Natural killer cell treated with Interleukin-12 subunit alpha and Interleukin-12 subunit beta and Interleukin-15 and Interleukin-18, amount 100 ng/mL, for 72 hours (primary cell): ENCODE measurements around the gene PRAF2. TPM values are rescaled to one million over a fixed set of nuclear protein-coding genes. Genes with fewer than 3 reads are reported as not detected.
A peak's percentile ranks its signal among the peaks of the same experiment; 100 is the strongest.

Experiments
- ATAC-seq, 2 donors: fragments of 150-1000 bp; cut with Tn5 transposase in 1 of 2; sonication (Bioruptor Pico), chemical (Tn5 transposase) in 1 of 2; 2 replicates each; pipeline ENCODE4 v1.10.0; 2021
- DNase-seq: peaks from one replicate; pipeline ENCODE4 v3.0.0; 2022; ENCODE audit warnings: low spot score
- H3K27ac Mint-ChIP-seq, 2 donors: 1 replicate in 1 of 2; 2 replicates in 1 of 2; pipeline ENCODE4 v1.8.0; 2022; ENCODE audit warnings: mixed read lengths in 2 of 2, mild to moderate bottlenecking in 1 of 2, moderate library complexity in 1 of 2
- H3K27me3 Mint-ChIP-seq, 2 donors: 1 replicate in 1 of 2; 2 replicates in 1 of 2; pipeline ENCODE4 v1.8.0; 2022; ENCODE audit warnings: mixed read lengths in 2 of 2
- H3K36me3 Mint-ChIP-seq: one replicate; pipeline ENCODE4 v1.8.0; 2022; ENCODE audit warnings: mixed read lengths
- H3K4me1 Mint-ChIP-seq, 2 donors: 1 replicate in 1 of 2; 2 replicates in 1 of 2; pipeline ENCODE4 v1.8.0; 2022; ENCODE audit warnings: low read depth in 2 of 2, mixed read lengths in 2 of 2, mild to moderate bottlenecking in 1 of 2
- H3K4me3 Mint-ChIP-seq: one replicate; pipeline ENCODE4 v1.8.0; 2022; ENCODE audit warnings: mixed read lengths
- H3K9me3 Mint-ChIP-seq: 2 replicates; pipeline ENCODE4 v1.8.0; 2022; ENCODE audit warnings: mixed read lengths
- total RNA-seq, 2 donors: library from RNA; stranded (reverse); gene quantifications; one replicate each; pipeline ENCODE4 v1.2.3, GENCODE V29; 2022

The PRAF2 gene
- total RNA-seq, 2 donors from 2014 or later = 16.4 to 19.5 TPM

DNA sequence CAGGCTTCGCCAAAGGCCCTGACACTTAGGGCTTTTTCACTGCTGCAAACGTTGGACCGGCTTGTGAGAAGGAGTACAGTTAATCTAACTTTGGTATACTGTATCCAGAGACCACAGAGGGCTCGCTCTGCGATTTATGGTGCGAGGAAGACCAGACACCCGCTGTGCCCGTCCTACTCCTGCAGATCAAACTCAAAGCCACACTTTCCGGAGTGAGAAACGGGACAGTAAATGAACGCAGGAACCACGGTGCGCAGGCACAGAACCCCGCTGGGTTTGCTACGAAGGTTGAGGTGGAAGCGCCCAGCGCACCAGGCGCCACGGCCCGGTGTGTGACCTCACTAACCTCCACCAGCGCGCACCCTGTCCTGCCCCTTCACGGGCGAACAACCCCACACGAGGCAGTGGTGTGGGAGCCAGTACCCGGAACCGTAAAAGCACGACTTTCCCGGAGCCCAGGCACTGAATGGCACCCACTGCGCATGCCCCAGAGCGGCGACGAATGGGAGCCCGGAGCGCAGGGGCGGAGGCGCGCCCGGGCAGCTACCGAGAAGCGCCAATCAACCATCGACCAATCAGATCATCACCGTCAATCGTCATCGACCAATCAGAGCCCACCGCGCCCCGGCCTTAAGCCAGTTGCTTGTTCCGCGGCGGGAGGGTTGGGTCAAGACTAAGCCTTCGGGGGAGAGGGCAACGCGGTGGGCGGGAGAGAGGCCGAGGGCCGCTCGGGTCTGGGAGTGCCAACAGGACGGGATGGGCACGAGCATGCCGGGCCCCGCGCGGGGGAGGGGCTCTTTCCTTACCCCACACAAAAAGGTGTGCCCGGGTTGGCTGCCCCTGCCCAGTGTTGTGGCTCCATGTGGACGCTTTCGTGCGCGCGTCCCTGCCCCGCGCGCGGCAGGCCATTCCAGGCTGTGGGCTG is 27.2 kb upstream of the PRAF2 start:
- Mint-ChIP-seq H3K27ac (peak overlapping the region; percentile 79 to 83), H3K36me3 (no peaks in the 10 kb centered on the region), H3K27me3 (no peaks in the 10 kb centered on the region), H3K4me3 (peak overlapping the region; percentile 82), H3K4me1 (peaks cover 0 to 4% of the 10 kb centered on the region in 2 donors), H3K9me3 (no peaks in the 10 kb centered on the region)
- ATAC-seq (peak; percentile 97 to 98), DNase-seq (peak; percentile 92)

DNA sequence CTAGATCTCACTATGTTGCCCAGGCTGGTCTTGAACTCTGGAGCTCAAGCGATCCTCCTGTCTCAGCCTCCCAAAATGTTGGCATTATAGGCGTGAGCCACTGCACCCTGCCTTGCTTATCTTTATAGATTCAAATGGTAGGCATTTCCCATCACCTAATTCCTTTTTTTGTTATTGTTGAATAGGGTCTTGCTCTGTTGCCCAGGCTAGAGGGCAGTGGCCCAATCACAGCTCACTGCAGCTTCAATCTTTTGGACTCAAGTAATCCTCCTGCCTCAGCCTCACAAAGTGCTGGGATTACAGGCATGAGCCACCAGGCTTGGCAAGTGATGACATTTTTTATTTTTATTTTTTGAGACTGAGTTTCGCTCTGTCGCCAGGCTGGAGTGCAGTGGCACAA is 22.6 kb upstream of the PRAF2 start:
- DNase-seq (no peak), ATAC-seq (no peak)
- Mint-ChIP-seq H3K9me3 (no peaks in the 10 kb centered on the region), H3K4me3 (no peak overlapping the region), H3K36me3 (no peaks in the 10 kb centered on the region), H3K27me3 (no peaks in the 10 kb centered on the region), H3K4me1 (peaks cover 0 to under 1% of the 10 kb centered on the region in 2 donors), H3K27ac (no peak overlapping the region)

DNA sequence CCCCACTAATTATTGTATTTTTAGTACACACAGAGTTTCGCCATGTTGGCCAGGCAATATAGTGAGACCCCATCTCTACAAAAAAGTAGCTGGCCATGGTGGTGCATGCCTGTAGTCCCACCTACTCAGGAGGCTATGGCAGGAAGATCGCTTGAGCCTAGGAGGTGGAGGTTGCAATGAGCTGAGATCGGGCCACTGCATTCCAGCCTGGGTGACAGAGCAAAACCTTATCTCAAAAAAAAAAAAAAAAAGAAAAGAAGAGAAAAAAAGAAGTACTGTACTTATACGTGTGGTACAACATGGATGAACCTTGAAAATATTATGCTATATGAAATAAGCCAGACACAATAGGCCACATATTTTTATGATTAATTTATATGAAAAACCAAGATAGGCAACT is 15.8 kb upstream of the PRAF2 start:
- Mint-ChIP-seq H3K27me3 (no peaks in the 10 kb centered on the region), H3K4me1 (no peaks in the 10 kb centered on the region), H3K27ac (no peak overlapping the region), H3K4me3 (no peak overlapping the region), H3K36me3 (no peaks in the 10 kb centered on the region), H3K9me3 (no peaks in the 10 kb centered on the region)
- ATAC-seq = no peak
- no peak for DNase-seq

DNA sequence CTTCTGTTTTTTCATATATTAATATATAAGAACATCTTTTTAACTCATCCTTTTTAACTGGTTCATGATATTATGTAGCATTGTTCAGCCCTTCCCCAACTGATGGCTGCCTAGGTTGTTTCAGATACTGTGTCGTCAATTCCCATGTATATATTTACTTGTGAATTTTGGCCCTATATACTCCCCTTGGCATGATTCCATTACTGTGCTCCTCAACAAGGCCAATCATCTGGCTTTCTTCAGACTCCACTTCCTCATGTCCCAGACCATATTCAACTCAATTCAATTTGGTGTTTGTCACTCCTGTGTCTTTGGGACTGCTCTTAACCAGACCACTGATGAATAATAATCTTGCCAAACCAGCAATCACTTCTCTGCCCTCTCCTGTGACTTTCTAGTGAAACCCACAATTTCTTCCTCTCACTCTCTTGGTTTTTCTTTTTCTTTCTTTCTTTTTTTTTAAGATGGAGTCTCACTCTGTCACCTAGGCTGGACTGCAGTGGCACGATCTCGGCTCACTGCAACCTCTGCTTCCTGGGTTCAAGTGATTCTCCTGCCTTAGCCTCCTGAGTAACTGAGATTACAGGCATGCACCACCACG is 8.6 kb upstream of the PRAF2 start:
- Mint-ChIP-seq H3K27ac (peak overlapping the region in 1 of 2 donors; percentile 61), H3K36me3 (no peaks in the 10 kb centered on the region)
- no peak for ATAC-seq

DNA sequence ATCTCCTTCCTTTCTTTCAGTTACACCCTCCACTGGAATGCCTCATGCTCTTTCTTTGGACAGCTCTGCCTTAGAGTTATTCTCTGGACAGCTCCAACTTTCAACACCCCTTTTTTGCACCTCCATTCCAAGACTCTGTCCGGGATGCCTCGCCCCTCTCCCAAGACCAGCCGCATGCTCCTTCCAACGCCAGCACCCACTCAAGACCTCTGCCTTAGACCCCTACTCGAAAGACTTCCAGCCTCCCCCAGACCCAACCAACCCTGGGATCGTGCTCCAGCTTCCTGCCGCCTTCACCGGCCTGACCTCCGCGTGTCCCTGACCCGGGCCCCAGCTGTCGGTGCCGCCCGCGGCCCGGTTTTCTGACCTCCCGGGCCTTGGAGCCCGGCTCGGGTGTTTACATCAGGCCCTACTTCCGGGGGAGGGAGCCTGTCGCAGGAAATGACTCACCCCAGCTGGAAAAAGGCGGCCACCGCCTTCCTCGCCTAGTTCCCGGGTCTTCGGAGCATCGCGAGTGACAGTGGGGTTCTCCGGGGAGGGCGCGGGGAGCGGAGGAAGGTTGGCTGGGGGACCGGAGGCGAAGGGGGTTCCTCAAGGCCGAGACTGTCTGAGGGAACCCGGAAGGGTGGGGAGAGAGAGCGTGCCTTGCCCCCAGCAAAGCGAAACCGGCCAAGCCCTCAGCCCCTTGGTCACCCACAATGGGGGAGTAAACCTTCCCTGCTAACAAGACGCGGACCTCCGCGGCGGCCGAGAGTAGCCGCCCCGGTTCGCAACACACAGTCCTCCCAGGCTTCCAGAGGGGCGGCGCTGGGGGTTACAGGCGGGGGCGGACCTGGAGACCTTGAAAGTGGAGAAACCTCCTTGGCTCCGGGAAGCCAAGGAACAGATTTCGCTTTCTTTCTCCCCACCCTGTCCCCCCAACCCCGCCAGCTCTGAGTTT is 6.0 kb upstream of the PRAF2 start, which contains the start of gene WDR45:
Gene WDR45, minus strand, starts transcription at position 399 of the 940 bp plus-strand sequence. CDS start 1,792 bp downstream, outside the sequence.
- Mint-ChIP-seq H3K4me3 (peak within 1 kb of the TSS; percentile 94), H3K4me1 (peaks cover 11 to 16% of the 10 kb centered on the region in 2 donors), H3K27me3 (peaks cover 0 to 2% of the 10 kb centered on the region in 2 donors), H3K27ac (peak within 1 kb of the TSS; percentile 89 to 91), H3K36me3 (no peaks in the 10 kb centered on the region), H3K9me3 (no peaks in the 10 kb centered on the region)
- peak; percentile 85 to 89 for ATAC-seq
- DNase-seq = peak; percentile 81

More for the DNA sequence above, 8.6 kb upstream of the PRAF2 start:
- peaks cover 11 to 16% of the 10 kb centered on the region in 2 donors for H3K4me1 Mint-ChIP-seq
- H3K4me3 Mint-ChIP-seq = peak overlapping the region; percentile 49
- H3K27me3 Mint-ChIP-seq = peaks cover 0 to 2% of the 10 kb centered on the region in 2 donors
- no peak for DNase-seq
- no peaks in the 10 kb centered on the region for H3K9me3 Mint-ChIP-seq

DNA sequence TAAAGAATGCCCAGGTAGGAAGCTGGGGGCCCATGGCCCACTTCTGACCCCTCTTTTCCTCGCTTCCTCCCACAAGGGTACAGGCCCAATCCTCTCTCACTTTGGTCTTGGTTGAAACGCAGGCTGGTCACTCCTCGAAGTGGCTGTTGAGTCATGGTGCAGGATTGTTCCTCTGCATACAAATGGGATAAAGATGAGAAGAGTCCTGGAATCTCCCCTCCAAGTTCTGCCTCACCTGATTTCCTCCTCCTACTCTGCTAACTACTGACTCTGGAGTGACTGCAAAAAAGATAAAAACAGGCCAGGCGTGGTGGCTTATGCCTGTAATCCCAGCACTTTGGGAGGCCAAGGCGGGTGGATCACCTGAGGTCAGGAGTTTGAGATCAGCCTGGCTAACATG is 4.1 kb upstream of the PRAF2 start:
- no peak for ATAC-seq
- Mint-ChIP-seq H3K36me3 (no peaks in the 10 kb centered on the region), H3K4me3 (no peak overlapping the region), H3K4me1 (peaks cover 16 to 23% of the 10 kb centered on the region in 2 donors), H3K27ac (peak overlapping the region in 1 of 2 donors; percentile 91), H3K9me3 (no peaks in the 10 kb centered on the region), H3K27me3 (peaks cover 0 to 2% of the 10 kb centered on the region in 2 donors)
- no peak for DNase-seq

DNA sequence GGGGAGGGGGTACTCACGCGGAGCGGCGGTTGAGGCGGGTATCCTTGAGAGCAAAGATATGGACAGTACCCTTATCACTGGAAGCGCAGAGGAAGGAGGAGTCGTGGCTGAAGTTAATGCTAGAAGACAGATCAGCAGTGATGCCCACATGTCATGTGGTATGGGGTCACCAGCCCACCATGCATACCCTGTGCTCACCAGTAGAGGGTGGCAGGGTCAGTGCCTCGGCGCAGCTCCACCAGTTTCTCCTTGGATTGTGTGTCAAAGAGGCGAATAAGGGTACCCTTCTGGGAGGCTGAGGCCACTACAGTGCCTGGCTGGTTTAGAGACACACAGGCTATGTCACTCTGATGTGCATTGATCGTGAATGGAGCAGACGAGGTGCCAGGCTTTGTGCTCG is 1.5 kb upstream of the PRAF2 start:
- Mint-ChIP-seq H3K9me3 (no peaks in the 10 kb centered on the region), H3K4me1 (peaks cover 22 to 25% of the 10 kb centered on the region in 2 donors), H3K4me3 (no peak overlapping the region), H3K27ac (no peak overlapping the region), H3K27me3 (peaks cover 0 to 2% of the 10 kb centered on the region in 2 donors), H3K36me3 (no peaks in the 10 kb centered on the region)
- ATAC-seq = no peak
- DNase-seq = no peak

DNA sequence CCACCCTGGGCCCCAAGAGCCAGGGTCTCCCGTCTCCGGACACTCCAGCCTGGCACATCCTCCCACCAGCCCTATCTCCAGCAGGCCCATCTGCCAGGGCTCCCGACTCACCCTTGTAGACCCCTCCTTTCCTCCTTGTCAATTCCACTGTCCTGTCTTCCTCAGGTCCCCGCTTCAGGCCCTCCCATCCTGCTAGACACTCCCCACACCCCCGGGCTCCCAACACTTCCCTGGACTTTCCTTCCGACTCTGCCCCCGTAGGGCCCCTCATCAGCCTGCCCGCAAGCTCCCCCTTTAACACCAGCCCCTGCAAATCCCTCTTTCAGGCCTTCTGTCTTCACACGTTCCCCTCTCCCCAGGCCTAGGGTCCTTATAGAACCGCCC is 1.1 kb downstream of the PRAF2 start:
- Mint-ChIP-seq H3K4me3 (peak overlapping the region; percentile 86), H3K27ac (peak overlapping the region; percentile 71 to 83), H3K36me3 (no peaks in the 10 kb centered on the region), H3K9me3 (no peaks in the 10 kb centered on the region), H3K4me1 (peaks cover 11 to 13% of the 10 kb centered on the region in 2 donors), H3K27me3 (peaks cover 0 to 2% of the 10 kb centered on the region in 2 donors)
- ATAC-seq = no peak
- DNase-seq = no peak

DNA sequence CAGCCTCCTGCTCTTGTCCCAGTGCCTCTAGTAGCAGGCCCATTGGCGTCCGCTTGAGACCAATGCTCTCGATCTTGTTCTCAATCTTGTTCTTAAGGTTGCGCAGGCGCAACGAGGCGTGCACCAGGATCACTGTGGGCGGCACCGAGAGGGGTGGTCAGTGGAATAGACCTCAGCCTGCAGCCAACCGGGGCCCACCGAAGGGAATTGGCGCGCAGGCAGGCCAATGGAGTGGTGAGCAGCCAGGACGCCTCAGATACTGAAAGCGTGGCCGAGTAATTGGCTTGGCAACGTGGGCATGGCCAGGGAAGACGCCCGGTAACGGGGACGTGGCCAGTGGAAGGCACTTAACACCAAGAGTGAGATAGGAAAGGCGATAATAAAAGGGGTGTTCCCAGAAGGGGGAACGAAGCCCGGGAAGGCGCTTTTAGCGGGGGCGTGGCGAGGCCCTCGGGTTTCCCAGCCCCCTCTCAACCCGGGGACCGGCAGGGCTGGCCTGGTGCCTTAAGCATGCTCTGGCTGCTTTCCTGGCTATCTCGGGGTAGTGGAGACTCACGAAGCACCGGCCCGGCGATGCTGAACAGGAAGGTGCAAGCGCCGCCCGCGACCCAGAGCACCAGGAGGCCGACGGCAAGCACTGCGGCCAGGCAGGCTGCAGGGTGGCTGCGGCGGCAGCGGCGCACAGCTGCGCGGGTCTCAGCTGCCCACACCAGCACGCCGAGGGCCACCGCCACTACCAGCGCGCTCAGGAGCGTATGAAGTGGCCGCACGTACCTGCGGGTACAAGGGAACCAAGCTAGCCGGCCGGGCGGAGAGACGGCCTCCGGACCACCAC is 1.7 kb downstream of the PRAF2 start:
- H3K36me3 Mint-ChIP-seq = no peaks in the 10 kb centered on the region
- peak overlapping the region; percentile 86 for H3K4me3 Mint-ChIP-seq
- peak overlapping the region in 1 of 2 donors; percentile 31 for H3K27ac Mint-ChIP-seq
- H3K27me3 Mint-ChIP-seq = peaks cover 0 to 2% of the 10 kb centered on the region in 2 donors
- H3K4me1 Mint-ChIP-seq = peaks cover 11 to 13% of the 10 kb centered on the region in 2 donors
- ATAC-seq = no peak
- no peaks in the 10 kb centered on the region for H3K9me3 Mint-ChIP-seq
- no peak for DNase-seq

DNA sequence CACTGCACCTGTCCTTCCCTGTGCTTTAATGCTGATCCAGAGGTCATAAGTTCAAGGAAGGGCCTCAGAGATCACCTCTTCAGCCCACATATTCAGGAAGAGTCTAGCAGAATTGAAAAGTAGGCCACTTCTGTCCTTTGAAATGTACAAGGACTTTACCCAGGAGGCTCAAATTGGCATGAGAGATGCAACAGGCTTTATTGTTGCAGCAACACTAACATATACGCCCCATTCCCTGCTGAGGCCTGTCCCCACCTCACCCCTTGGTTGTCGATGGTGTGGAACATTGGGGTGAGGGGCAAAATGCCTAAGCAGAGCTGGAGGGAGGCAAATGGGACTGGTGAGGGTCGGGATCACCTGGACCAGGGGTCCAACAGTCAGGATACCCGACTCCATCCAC is 2.8 kb downstream of the PRAF2 start:
- H3K27me3 Mint-ChIP-seq = peaks cover 0 to 2% of the 10 kb centered on the region in 2 donors
- H3K4me1 Mint-ChIP-seq = peaks cover 11 to 13% of the 10 kb centered on the region in 2 donors
- no peak overlapping the region for H3K4me3 Mint-ChIP-seq
- H3K27ac Mint-ChIP-seq = peak overlapping the region in 1 of 2 donors; percentile 62
- no peak for DNase-seq
- no peaks in the 10 kb centered on the region for H3K36me3 Mint-ChIP-seq
- no peaks in the 10 kb centered on the region for H3K9me3 Mint-ChIP-seq
- no peak for ATAC-seq

DNA sequence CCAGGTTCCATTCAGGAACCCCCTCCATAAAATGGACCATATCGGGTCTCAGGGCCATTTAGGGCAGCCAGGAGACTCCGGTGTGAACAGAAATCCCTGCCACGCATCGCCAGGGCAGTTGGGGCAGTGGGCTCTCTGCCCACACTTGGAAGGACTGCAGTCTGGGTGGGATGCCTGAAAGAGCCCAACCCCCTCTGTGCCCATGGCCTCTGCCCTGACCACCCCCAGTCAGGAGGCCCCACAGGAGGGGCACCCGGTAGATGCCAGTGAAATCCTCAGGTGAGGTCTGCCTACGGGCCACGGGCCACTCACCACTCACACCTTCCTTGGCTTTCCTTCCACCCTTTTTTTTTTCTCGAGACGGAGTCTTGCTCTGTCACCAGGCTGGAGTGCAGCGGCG is 4.8 kb downstream of the PRAF2 start:
- Mint-ChIP-seq H3K27ac (no peak overlapping the region), H3K4me1 (peaks cover 11 to 13% of the 10 kb centered on the region in 2 donors), H3K4me3 (no peak overlapping the region), H3K27me3 (peaks cover 0 to 2% of the 10 kb centered on the region in 2 donors), H3K9me3 (no peaks in the 10 kb centered on the region), H3K36me3 (no peaks in the 10 kb centered on the region)
- no peak for ATAC-seq
- no peak for DNase-seq

DNA sequence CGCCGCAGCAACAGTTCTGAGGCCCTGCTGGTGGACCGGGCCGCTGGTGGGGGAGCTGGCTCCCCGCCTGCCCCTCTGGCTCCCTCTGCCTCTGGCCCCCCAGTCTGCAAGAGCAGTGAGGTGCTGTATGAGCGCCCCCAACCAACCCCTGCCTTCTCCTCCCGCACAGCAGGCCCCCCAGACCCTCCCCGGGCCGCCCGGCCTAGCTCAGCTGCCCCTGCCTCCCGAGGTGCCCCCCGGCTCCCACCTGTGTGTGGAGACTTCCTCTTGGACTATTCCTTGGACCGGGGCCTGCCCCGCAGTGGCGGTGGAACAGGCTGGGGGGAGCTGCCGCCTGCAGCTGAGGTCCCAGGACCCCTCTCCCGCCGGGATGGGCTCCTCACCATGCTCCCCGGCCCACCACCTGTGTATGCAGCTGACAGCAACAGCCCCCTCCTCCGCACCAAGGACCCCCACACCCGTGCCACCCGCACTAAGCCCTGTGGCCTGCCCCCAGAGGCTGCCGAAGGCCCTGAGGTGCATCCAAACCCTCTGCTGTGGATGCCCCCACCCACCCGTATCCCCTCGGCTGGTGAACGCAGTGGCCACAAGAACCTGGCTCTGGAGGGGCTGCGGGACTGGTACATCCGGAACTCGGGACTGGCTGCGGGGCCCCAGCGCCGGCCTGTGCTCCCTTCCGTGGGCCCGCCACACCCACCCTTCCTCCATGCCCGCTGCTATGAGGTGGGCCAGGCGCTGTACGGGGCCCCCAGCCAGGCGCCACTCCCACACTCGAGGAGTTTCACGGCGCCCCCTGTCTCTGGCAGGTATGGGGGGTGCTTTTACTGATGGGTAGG is 6.3 kb downstream of the PRAF2 start:
- no peak for ATAC-seq

More for the DNA sequence above, 6.3 kb downstream of the PRAF2 start:
- no peak for DNase-seq
- H3K27ac Mint-ChIP-seq = no peak overlapping the region
- H3K4me3 Mint-ChIP-seq = no peak overlapping the region
- no peaks in the 10 kb centered on the region for H3K27me3 Mint-ChIP-seq
- H3K36me3 Mint-ChIP-seq = no peaks in the 10 kb centered on the region
- H3K4me1 Mint-ChIP-seq = peaks cover 3% of the 10 kb centered on the region in 2 donors
- H3K9me3 Mint-ChIP-seq = no peaks in the 10 kb centered on the region
